Nephron (organoid): ENCODE results near the gene TPRG1L.

ENCODE experiments used
- H3K27ac Mint-ChIP-seq, 3 experiments: 2 replicates each; pipeline ENCODE4 v1.8.0; 2020; ENCODE audit warnings: mixed read lengths in 3 of 3, mild to moderate bottlenecking in 2 of 3, moderate library complexity in 1 of 3
- H3K27me3 Mint-ChIP-seq: 2 replicates; pipeline ENCODE4 v1.8.0; 2021; ENCODE audit warnings: low read depth, mild to moderate bottlenecking, moderate library complexity, mixed read lengths
- H3K36me3 Mint-ChIP-seq: 2 replicates; pipeline ENCODE4 v1.8.0; 2020; ENCODE audit warnings: low read depth, mixed read lengths
- H3K4me1 Mint-ChIP-seq: 2 replicates; pipeline ENCODE4 v1.8.0; 2020; ENCODE audit warnings: mixed read lengths
- H3K4me3 Mint-ChIP-seq, 3 experiments: 2 replicates each; pipeline ENCODE4 v1.8.0; 2020; ENCODE audit warnings: mild to moderate bottlenecking in 3 of 3, mixed read lengths in 3 of 3, moderate library complexity in 2 of 3
- H3K9me3 Mint-ChIP-seq: 2 replicates; pipeline ENCODE4 v1.8.0; 2020; ENCODE audit warnings: mixed read lengths
- CTCF ChIP-seq, 3 experiments: fragments of 200-600 bp; sonication (generic); IDR thresholded peaks; one replicate each; pipeline ENCODE4 v1.5.0; 2021; ENCODE audit warnings: antibody characterized with exemption in 3 of 3; ENCODE audit not compliant: unreplicated experiment in 3 of 3

Gene TPRG1L

GRCh38 chr1:3597599-3597964 is 27.2 kb upstream of the TPRG1L start:
- H3K27me3 Mint-ChIP-seq, result peaks cover 9% of the 10 kb centered on the region
- H3K27ac Mint-ChIP-seq, result peak overlapping the region; percentile 57 to 82 (median 70)
- H3K4me1 Mint-ChIP-seq, result peaks cover 14% of the 10 kb centered on the region
- peak overlapping the region; percentile 55 to 69 (median 56) for H3K4me3 Mint-ChIP-seq
- no peak for TF ChIP-seq CTCF (IDR thresholded peaks at IDR 0.05; ENCODE audit: unreplicated experiment in 3 of 3)
- no peaks in the 10 kb centered on the region for H3K9me3 Mint-ChIP-seq
- peaks cover 3% of the 10 kb centered on the region for H3K36me3 Mint-ChIP-seq

- Mint-ChIP-seq H3K27ac (peak overlapping the region; percentile 47 to 82 (median 70)), H3K36me3 (peaks cover 3% of the 10 kb centered on the region), H3K27me3 (peaks cover 9% of the 10 kb centered on the region), H3K9me3 (no peaks in the 10 kb centered on the region), H3K4me3 (peak overlapping the region; percentile 53 to 69 (median 56)), H3K4me1 (peaks cover 14% of the 10 kb centered on the region)
- no peak for TF ChIP-seq CTCF (IDR thresholded peaks at IDR 0.05; ENCODE audit: unreplicated experiment in 3 of 3)
These were observed 26.7 kb upstream of the TPRG1L start for GRCh38 chr1:3598051-3598491.

GRCh38 chr1:3598522-3599285 is 26.1 kb upstream of the TPRG1L start:
- Mint-ChIP-seq H3K27me3 (peaks cover 9% of the 10 kb centered on the region), H3K27ac (peak overlapping the region; percentile 47 to 82 (median 70)), H3K36me3 (peaks cover 3% of the 10 kb centered on the region), H3K4me3 (peak overlapping the region; percentile 46 to 69 (median 53)), H3K4me1 (peaks cover 14% of the 10 kb centered on the region), H3K9me3 (no peaks in the 10 kb centered on the region)
- no peak for TF ChIP-seq CTCF (IDR thresholded peaks at IDR 0.05; ENCODE audit: unreplicated experiment in 3 of 3)

GRCh38 chr1:3599286-3599811 is 25.5 kb upstream of the TPRG1L start:
- no peak for TF ChIP-seq CTCF (IDR thresholded peaks at IDR 0.05; ENCODE audit: unreplicated experiment in 3 of 3)
- H3K27me3 Mint-ChIP-seq, result peaks cover 9% of the 10 kb centered on the region
- H3K4me1 Mint-ChIP-seq, result peaks cover 14% of the 10 kb centered on the region
- H3K27ac Mint-ChIP-seq, result no peak overlapping the region
- H3K9me3 Mint-ChIP-seq, result no peaks in the 10 kb centered on the region
- H3K36me3 Mint-ChIP-seq, result peaks cover 3% of the 10 kb centered on the region
- no peak overlapping the region for H3K4me3 Mint-ChIP-seq

- no peak for TF ChIP-seq CTCF (IDR thresholded peaks at IDR 0.05; ENCODE audit: unreplicated experiment in 3 of 3)
- Mint-ChIP-seq H3K36me3 (peaks cover 3% of the 10 kb centered on the region), H3K9me3 (no peaks in the 10 kb centered on the region), H3K27ac (no peak overlapping the region), H3K4me1 (peaks cover 14% of the 10 kb centered on the region), H3K27me3 (peaks cover 9% of the 10 kb centered on the region), H3K4me3 (no peak overlapping the region)
These were observed 25.0 kb upstream of the TPRG1L start for GRCh38 chr1:3599816-3600215.

GRCh38 chr1:3600354-3600753 is 24.5 kb upstream of the TPRG1L start:
- H3K27ac Mint-ChIP-seq, result no peak overlapping the region
- no peaks in the 10 kb centered on the region for H3K9me3 Mint-ChIP-seq
- peaks cover 14% of the 10 kb centered on the region for H3K4me1 Mint-ChIP-seq
- peaks cover 9% of the 10 kb centered on the region for H3K27me3 Mint-ChIP-seq
- peaks cover 3% of the 10 kb centered on the region for H3K36me3 Mint-ChIP-seq
- H3K4me3 Mint-ChIP-seq, result no peak overlapping the region
- TF ChIP-seq CTCF (IDR thresholded peaks at IDR 0.05; ENCODE audit: unreplicated experiment in 3 of 3), result no peak
